Trophoblast cell (in vitro differentiated cells and primary cell): Measurements from ENCODE around the gene DRAM2.

ENCODE experiments used
- DNase-seq, 2 donors: peaks; one replicate each; pipeline ENCODE4 v3.0.0-alpha.2; 2016
- H2AFZ ChIP-seq: 2 replicates; pipeline ENCODE4 v1.6.1; 2013; ENCODE audit warnings: low read length, moderate library complexity, mild to moderate bottlenecking; ENCODE audit not compliant: insufficient read depth, poor library complexity
- H2AK5ac ChIP-seq: 2 replicates; pipeline ENCODE4 v1.6.1; 2013; ENCODE audit warnings: mild to moderate bottlenecking, low read length
- H2BK120ac ChIP-seq: 2 replicates; pipeline ENCODE4 v1.6.1; 2013; ENCODE audit warnings: low read length, mild to moderate bottlenecking, moderate library complexity; ENCODE audit not compliant: insufficient read depth, poor library complexity
- H2BK12ac ChIP-seq: 2 replicates; pipeline ENCODE4 v1.6.1; 2013; ENCODE audit warnings: mild to moderate bottlenecking, low read length, moderate library complexity
- H2BK5ac ChIP-seq: 2 replicates; pipeline ENCODE4 v1.6.1; 2013; ENCODE audit warnings: low read length, low read depth, moderate library complexity, mild to moderate bottlenecking; ENCODE audit not compliant: poor library complexity
- H3K14ac ChIP-seq: 2 replicates; pipeline ENCODE4 v1.6.1; 2013; ENCODE audit warnings: mild to moderate bottlenecking, low read length
- H3K18ac ChIP-seq: 2 replicates; pipeline ENCODE4 v1.6.1; 2013; ENCODE audit warnings: mild to moderate bottlenecking, low read length
- H3K23ac ChIP-seq: 2 replicates; pipeline ENCODE4 v1.6.1; 2013; ENCODE audit warnings: low read length
- H3K27ac ChIP-seq: 2 replicates; pipeline ENCODE4 v1.5.1; 2013; ENCODE audit warnings: low read depth, mild to moderate bottlenecking, inconsistent platforms, low read length, moderate library complexity
- H3K27me3 ChIP-seq: 2 replicates; pipeline ENCODE4 v1.6.1; 2013; ENCODE audit warnings: inconsistent platforms, mild to moderate bottlenecking, low read length, moderate library complexity; ENCODE audit not compliant: insufficient read depth
- H3K36me3 ChIP-seq, 2 experiments: 1 replicate in 1 of 2; 2 replicates in 1 of 2; pipeline ENCODE4 v1.6.1; 2013; ENCODE audit warnings: low read length in 2 of 2, mild to moderate bottlenecking in 2 of 2, moderate library complexity in 1 of 2; ENCODE audit not compliant: insufficient read depth in 2 of 2, control insufficient read depth in 1 of 2
- H3K4ac ChIP-seq: 2 replicates; pipeline ENCODE4 v1.6.1; 2013; ENCODE audit warnings: low read depth, mild to moderate bottlenecking, low read length, moderate library complexity
- H3K4me1 ChIP-seq, 2 experiments: 1 replicate in 1 of 2; 2 replicates in 1 of 2; pipeline ENCODE4 v1.6.1; 2013; ENCODE audit warnings: low read length in 2 of 2, mild to moderate bottlenecking in 2 of 2, moderate library complexity in 1 of 2; ENCODE audit not compliant: insufficient read depth in 2 of 2, control insufficient read depth in 1 of 2
- H3K4me2 ChIP-seq: 2 replicates; pipeline ENCODE4 v1.6.1; 2013; ENCODE audit warnings: inconsistent platforms, mild to moderate bottlenecking, low read length, moderate library complexity
- H3K4me3 ChIP-seq: 2 replicates; pipeline ENCODE4 v1.5.1; 2013; ENCODE audit warnings: mild to moderate bottlenecking, low read depth, low read length, inconsistent platforms
- H3K79me1 ChIP-seq: one replicate; pipeline ENCODE4 v1.6.1; 2013; ENCODE audit warnings: low read length
- H3K79me2 ChIP-seq: 2 replicates; pipeline ENCODE4 v1.6.1; 2013; ENCODE audit warnings: low read length, mild to moderate bottlenecking; ENCODE audit not compliant: control insufficient read depth, insufficient read depth, poor library complexity
- H3K9ac ChIP-seq: 2 replicates; pipeline ENCODE4 v1.6.1; 2013; ENCODE audit warnings: mild to moderate bottlenecking, low read length
- H3K9me3 ChIP-seq: 2 replicates; pipeline ENCODE4 v1.6.1; 2013; ENCODE audit warnings: low read depth, mild to moderate bottlenecking, control low read depth, inconsistent platforms, low read length; ENCODE audit not compliant: insufficient read depth
- H4K12ac ChIP-seq: 2 replicates; pipeline ENCODE4 v1.6.1; 2013; ENCODE audit warnings: low read depth, mild to moderate bottlenecking, low read length, moderate library complexity
- H4K8ac ChIP-seq: 2 replicates; pipeline ENCODE4 v1.6.1; 2013; ENCODE audit warnings: low read depth, mild to moderate bottlenecking, low read length, moderate library complexity
- H4K91ac ChIP-seq: one replicate; pipeline ENCODE4 v1.6.1; 2013; ENCODE audit warnings: low read depth, mild to moderate bottlenecking, low read length, moderate library complexity
- WGBS: extraction: QIAGEN DNeasy Blood & Tissue Kit; methylation state at CpG from one replicate; pipeline ENCODE4 v1.1.7; 2013; ENCODE audit warnings: missing lambda C conversion rate; ENCODE audit not compliant: insufficient read length, insufficient coverage; ENCODE audit errors: extremely low coverage; 5-methylcytosine and 5-hydroxymethylcytosine counted together

Gene DRAM2

DNA sequence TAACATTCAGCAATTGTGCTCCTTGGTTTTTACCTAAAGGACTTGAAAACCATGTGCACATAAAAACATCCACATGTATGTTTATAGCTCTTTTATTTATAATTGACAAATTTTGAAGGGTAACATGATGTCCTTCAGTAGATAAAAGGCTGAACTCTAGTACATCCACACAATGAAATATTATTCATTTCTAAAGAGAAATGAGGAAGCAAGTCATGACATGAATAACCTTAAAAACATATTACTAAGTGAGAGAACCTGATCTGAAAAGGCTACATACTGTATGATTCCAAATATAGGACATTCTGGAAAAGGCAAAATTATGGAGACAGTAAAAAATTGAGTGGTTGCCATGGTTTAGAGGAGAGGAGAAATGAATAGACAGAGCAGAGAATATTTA is 50.3 kb downstream of the DRAM2 start:
- Histone ChIP-seq H2BK5ac (no peak overlapping the region), H3K4me3 (no peak overlapping the region), H3K4me2 (no peak overlapping the region), H4K8ac (no peak overlapping the region), H3K4me1 (no peaks in the 10 kb centered on the region), H3K79me1 (no peaks in the 10 kb centered on the region), H3K36me3 (no peaks in the 10 kb centered on the region), H3K4ac (no peak overlapping the region), H2AFZ (no peak overlapping the region), H2BK120ac (no peak overlapping the region), H3K14ac (no peak overlapping the region), H3K9ac (no peak overlapping the region), H3K27ac (no peak overlapping the region), H4K91ac (no peak overlapping the region), H3K23ac (no peak overlapping the region), H3K79me2 (no peaks in the 10 kb centered on the region), H2BK12ac (no peak overlapping the region), H3K9me3 (peaks cover 9% of the 10 kb centered on the region), H3K27me3 (no peaks in the 10 kb centered on the region), H3K18ac (no peak overlapping the region), H2AK5ac (no peak overlapping the region), H4K12ac (no peak overlapping the region)
- no peak for DNase-seq

DNA sequence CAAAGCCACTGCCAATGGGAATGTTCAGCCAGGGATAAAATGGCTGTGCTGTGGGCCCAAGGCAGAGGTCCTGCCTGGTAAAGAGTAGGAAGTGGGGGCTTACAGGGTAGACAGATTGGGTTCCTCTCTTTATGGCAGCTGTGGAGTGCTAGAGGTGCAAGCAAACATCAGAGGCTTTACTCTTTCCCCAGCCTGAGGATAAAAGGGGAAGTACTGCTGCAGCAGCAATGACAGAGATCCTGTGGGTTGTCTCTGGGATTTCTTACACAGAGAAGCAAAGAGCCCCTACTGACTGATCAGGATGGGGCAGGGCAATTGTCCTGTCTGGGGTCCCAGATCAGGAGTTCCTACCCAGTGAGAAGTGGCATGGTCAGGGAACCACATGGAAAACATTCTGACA is 54.2 kb downstream of the DRAM2 start:
- DNase-seq = no peak
- Histone ChIP-seq H3K9me3 (peaks cover 9% of the 10 kb centered on the region), H2BK12ac (no peak overlapping the region), H3K27me3 (no peaks in the 10 kb centered on the region), H2AK5ac (no peak overlapping the region), H4K8ac (no peak overlapping the region), H4K12ac (no peak overlapping the region), H3K27ac (no peak overlapping the region), H3K4me1 (no peaks in the 10 kb centered on the region), H3K36me3 (no peaks in the 10 kb centered on the region), H3K14ac (no peak overlapping the region), H3K79me2 (no peaks in the 10 kb centered on the region), H3K79me1 (no peaks in the 10 kb centered on the region), H2BK5ac (no peak overlapping the region), H3K18ac (no peak overlapping the region), H3K9ac (no peak overlapping the region), H3K4ac (no peak overlapping the region), H2BK120ac (no peak overlapping the region), H3K4me2 (no peak overlapping the region), H3K23ac (no peak overlapping the region), H4K91ac (no peak overlapping the region), H2AFZ (no peak overlapping the region), H3K4me3 (no peak overlapping the region)

- WGBS = no CpG with 5 or more reads among the region's 2 CpGs
Observed at GRCh38 chr1:111084999-111085398, 54.9 kb downstream of the DRAM2 start.

GRCh38 chr1:111082421-111083203 is 57.3 kb downstream of the DRAM2 start:
- Histone ChIP-seq H3K23ac (no peak overlapping the region), H2BK12ac (no peak overlapping the region), H2BK120ac (no peak overlapping the region), H3K79me1 (no peaks in the 10 kb centered on the region), H3K4ac (no peak overlapping the region), H4K12ac (no peak overlapping the region), H4K91ac (no peak overlapping the region), H3K14ac (no peak overlapping the region), H2AFZ (no peak overlapping the region), H4K8ac (no peak overlapping the region), H3K27ac (no peak overlapping the region), H2AK5ac (no peak overlapping the region), H3K36me3 (no peaks in the 10 kb centered on the region), H3K4me2 (no peak overlapping the region), H3K27me3 (no peaks in the 10 kb centered on the region), H3K9me3 (peaks cover 12% of the 10 kb centered on the region), H3K9ac (no peak overlapping the region), H3K79me2 (no peaks in the 10 kb centered on the region), H2BK5ac (no peak overlapping the region), H3K4me3 (no peak overlapping the region), H3K18ac (no peak overlapping the region), H3K4me1 (no peaks in the 10 kb centered on the region)
- WGBS = no CpG with 5 or more reads among the region's 2 CpGs
- peak in 1 of 2 donors; percentile 58 for DNase-seq

More at GRCh38 chr1:111084999-111085398, 54.9 kb downstream of the DRAM2 start:
- H4K8ac ChIP-seq = no peak overlapping the region
- H3K27me3 ChIP-seq = no peaks in the 10 kb centered on the region
- DNase-seq = no peak
- no peak overlapping the region for H2BK120ac ChIP-seq
- no peaks in the 10 kb centered on the region for H3K79me2 ChIP-seq
- no peak overlapping the region for H3K4me2 ChIP-seq
- no peak overlapping the region for H2BK12ac ChIP-seq
- no peak overlapping the region for H3K9ac ChIP-seq
- H4K91ac ChIP-seq = no peak overlapping the region
- no peaks in the 10 kb centered on the region for H3K4me1 ChIP-seq
- H2AFZ ChIP-seq = no peak overlapping the region
- H3K4me3 ChIP-seq = no peak overlapping the region
- H3K23ac ChIP-seq = no peak overlapping the region
- no peak overlapping the region for H4K12ac ChIP-seq
- H3K36me3 ChIP-seq = no peaks in the 10 kb centered on the region
- H3K4ac ChIP-seq = no peak overlapping the region
- no peak overlapping the region for H2BK5ac ChIP-seq
- no peak overlapping the region for H2AK5ac ChIP-seq
- H3K9me3 ChIP-seq = peaks cover 9% of the 10 kb centered on the region
- no peaks in the 10 kb centered on the region for H3K79me1 ChIP-seq
- no peak overlapping the region for H3K18ac ChIP-seq
- no peak overlapping the region for H3K14ac ChIP-seq
- H3K27ac ChIP-seq = no peak overlapping the region
